HG03469 (cell line): ENCODE results near the gene IL1RAP.
"Not testable (repeated sequence)": the region's sequence is repeated elsewhere in the genome, so short reads cannot be mapped to it uniquely, and the experiment has no call there.

ENCODE experiments used
- ATAC-seq: cut with Tn5 transposase; IDR thresholded peaks from one replicate; pipeline ENCODE4 v1.9.1; 2021; ENCODE audit warnings: mild to moderate bottlenecking, moderate library complexity, moderate number of reproducible peaks; ENCODE audit not compliant: unreplicated experiment

IL1RAP gene

DNA sequence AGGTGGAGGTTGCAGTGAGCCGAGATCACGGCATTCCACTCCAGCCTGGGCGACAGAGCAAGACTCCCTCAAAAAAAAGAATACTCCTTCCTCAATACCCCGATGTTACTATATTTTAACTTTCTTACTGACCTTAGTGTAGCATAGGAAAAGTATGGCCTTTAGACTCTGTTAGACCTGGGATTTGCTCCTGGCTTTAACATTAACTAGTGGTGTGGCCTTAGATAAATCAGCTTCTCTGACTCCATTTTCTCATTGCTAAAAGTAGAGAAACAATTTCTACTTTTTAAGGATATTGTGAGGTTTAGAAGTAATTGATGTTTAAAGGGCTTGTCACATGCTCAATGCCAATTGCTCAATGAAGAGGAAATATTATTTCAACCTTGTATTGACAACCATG is 7.6 kb upstream of the IL1RAP start:
- ATAC-seq = no peak

DNA sequence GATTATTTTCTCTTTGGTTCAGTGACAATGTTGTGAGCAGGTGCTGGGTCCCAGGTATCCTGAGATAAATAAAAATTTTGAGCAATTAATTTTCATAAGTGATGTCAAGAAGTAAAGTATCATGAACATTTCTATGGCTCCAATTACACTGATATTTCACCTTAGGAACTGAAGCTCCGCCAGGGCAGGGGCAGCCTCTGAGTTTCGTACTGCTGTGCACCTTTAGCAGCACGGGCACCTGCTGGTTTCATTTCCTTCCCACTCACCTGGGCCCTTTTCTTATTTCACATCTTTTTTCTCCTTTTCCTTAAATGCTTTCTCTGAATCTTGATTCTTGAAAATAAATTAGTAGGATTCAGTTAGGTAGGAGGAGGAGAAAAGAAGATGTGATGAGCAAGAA is 1.2 kb upstream of the IL1RAP start:
- ATAC-seq = no peak

DNA sequence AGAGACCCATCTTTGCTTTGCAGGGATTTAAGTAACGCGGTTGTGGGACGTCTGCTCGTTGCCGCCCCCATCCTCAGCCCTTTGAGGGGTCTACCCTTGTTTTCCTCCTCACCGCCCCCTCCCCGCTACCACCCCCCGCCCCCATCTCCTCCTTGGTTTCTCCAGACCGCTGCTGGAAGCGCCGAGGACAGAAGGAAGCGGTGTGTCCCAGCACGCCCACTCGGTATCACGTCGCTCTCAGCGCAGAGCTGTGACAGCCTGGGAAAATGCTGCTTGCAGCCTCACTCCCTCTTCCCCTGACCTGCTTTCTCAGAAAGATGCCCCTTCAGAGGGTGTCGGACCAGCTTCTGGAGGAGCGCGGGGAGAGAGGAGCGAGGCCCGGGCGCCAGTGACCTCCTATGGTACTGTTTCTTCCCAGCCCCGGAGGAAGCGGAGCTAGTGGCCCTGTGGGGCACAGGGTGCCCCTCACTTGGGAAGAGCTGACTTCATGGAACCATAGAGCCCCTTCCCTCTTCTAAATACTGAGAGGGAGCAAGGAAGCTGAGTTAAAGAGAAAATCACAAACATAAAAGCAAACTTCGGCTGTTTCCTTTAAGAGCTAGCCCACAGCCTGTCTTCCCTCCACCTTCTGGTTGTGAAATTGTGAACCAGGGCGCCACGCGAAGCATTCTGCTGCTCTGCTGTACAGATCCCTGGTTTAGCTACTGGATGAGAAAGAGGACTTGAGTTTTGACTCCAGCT is 698 bp downstream of the IL1RAP start:
- no peak for ATAC-seq

DNA sequence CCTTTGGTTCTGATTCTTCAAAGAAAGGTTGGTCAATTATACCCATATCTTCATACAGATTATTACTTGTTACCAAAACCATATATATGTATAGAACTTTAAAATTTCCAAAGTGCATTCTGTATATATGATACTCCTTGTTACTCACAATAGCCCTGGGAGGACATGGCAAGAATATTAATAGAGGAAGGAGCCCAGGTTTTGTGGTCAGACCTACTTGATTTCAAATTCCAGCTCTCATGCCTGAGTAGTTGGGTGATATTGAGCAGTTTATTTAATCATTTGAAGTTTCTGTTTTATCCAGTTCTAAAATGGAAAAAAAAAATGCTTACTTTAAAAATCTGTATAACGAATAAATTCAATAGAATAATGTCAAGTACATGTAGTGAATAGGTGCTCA is 2.5 kb downstream of the IL1RAP start:
- no peak for ATAC-seq

DNA sequence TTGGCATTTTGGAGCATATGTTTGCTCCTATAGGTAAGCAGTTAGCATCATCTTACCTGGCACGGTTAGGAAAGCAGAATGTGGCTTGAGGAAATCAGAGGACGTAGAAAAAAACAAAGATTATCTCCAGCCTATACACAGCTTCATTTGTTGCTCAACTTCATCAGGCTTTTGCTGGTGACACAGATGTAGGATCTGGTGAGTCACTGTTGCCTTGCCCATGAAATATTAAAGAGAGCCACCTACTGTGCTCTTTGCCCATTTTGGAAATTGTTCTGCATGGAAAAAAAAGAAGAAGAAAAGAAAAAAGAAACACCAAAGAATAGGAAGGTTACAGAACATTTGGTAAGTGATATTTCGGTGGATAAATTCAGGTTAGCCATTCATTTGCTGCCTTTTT is 3.8 kb downstream of the IL1RAP start:
- ATAC-seq = no peak

DNA sequence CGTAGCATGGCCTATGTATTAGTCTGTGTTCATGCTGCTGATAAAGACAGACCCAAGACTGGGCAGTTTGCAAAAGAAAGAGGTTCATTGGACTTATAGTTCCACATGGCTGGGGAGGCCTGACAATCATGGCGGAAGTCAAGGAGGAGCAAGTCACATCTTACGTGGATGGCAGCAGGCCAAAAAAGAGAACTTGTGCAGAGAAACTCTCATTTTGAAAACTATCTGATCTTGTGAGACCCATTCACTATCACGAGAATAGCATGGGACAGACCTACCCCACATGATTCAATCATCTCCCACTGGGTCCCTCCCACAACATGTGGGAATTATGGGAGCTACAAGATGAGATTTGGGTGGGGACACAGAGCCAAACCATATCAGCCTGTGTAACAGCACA is 4.6 kb downstream of the IL1RAP start:
- not testable (repeated sequence) for ATAC-seq

DNA sequence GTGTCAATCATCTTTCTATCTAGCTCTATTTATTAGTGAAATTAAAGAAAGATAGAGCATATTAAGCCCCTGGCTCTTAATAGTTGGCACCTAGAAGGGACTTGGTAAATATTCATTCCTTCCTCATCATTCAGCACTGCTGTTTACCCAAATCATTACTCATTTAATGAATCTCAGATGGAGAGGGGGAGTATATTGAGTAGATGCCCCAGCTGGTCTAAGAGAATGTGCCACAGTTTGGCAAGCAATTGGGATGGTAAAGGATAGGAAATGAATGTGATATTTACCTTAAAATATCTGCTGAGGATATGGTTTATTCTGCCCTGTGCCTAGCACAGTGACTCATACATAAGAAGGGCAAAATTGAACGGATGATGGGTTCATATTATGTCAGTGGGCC is 6.0 kb downstream of the IL1RAP start:
- ATAC-seq = no peak

DNA sequence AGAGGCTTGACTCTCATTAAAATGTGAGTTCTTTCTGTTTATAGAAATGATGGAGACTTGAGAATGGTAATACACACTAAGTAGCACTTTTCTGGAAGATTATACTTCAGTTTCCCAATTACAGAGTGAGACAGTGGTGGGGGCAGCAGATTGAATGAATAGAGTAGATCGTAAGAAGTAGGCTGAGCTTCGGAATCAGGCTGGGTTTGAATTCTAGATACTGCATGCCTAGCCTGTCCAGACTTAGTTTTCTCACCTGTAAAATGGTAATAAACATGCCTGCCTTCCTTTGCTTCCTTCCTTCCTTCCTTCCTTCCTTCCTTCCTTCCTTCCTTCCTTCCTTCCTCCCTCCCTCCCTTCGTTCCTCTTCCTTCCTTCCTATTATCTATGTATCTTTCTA is 8.1 kb downstream of the IL1RAP start:
- ATAC-seq = no peak

DNA sequence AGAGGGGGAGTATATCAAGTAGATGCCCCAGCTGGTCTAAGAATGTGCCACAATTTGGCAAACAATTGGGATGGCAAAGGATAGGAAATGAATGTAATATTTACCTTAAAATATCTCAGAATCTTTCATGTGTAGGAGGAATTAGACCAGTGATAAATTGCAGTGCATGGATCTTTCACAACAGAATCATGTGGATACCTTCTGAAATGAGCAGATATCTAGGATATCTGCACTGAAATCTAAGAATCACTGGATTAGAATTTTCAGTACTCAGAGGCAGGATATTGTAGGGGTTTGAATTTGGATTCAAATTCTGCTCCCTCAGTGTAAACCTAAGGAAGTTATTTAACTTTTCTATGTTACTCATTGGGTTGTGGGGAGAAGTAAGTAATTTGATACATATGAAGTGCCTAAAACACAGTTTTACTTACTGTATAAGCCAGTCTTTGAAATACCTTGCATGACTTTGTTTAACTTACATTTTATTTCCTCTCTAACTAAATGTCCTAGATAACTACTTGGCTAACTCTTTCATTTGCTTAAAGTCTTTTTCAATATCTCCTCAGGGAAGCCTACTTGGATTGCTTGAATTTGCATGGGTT is 8.8 kb downstream of the IL1RAP start:
- no peak for ATAC-seq

DNA sequence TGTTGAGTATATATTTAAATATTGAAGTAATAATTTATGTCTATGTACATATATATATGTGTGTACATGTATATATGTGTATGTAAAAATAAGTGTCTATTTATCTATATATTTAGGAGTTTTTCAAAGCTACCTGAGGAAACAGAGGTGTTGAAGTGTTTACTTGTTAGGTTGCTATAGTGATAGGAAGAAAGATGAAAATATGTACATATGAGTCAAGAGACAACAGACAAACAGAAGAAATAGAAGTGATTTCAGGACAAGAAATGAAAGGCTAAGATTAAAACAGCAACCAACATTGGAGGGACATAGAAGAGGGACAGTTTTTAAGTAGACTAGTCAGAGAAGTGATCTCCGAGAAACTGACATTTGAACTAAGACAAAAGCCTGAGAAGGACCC is 11.1 kb downstream of the IL1RAP start:
- ATAC-seq = no peak

DNA sequence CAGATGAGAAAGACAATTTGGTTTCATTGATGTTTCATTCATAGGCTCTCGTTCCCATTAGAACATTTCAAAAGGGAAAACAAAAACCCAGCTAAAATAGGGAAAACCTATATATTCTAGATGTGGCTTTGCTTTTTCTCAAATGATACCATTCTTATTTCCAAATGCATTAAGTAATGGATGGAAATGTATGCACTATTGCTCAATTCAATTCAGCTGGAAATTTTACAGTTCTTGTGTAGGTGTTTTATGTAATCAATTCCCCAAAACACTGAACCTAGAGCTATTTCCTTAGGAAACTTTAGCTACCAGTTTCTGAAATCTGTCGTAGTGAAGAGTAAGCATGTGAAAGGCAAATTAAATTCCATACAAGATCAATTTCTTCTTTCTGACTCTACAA is 11.7 kb downstream of the IL1RAP start:
- no peak for ATAC-seq

DNA sequence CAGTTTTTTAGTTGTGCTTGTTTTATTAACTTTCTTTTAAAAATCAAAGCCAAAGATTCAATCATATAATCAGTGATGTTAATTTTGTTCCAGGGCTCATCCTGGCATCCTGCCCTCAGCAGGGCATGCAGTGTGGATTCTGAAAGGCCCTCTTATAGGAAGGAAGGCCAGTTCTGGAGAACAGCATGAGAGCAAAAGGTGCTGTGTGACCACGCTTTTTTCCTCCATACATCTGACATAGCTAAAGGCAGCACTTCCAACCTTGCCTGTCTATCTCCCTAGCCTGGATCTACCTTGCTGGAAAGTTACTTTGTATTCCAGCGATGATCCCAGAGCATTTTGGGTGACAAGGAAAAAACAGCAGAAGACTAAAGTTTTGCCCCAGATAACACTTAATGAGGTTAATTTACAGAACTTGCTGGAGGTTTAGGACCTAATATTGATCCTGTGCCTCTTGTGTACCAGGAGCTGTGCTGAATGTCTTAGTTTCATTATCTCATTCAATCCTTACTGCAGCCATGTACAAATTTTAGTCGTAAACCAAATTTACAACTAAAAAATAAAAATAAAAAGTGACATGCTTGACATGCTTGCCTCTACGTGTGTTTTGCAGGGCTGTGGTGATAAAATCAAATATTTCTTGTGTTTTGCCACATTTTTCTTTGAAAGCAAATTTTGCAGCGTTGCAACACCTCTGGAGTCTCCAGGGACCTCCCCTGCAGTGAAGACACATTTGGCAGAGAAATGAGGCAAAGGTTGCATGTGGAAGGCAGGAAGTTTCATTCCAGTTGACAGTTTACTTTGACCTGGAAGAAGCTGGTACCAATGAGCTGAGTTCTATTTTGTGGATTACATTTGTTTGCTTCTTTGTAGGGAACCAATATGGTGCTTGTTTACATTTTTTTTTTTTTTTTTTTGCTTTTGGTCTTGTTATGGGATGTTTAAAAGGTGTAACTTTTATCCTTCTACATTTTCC is 13.2 kb downstream of the IL1RAP start:
- ATAC-seq = no peak

DNA sequence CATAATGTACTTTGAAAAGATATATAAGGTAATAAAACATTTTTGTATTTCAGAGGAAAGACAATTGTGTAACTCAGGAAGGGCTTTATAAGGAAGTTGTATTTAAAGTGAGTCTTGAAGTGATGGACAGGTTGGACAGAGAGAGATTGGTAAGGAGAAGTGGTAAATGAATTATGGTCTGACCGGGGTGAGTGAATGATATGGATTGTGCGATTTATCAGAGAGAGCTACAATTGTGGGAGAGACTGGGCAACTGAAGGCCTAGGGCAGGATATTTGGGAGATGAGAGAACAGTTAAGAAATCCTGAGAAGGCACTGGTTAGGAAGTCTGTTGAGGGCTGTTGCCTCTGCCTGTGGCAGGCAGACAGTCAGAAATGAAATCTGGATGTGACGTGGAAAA is 14.8 kb downstream of the IL1RAP start:
- no peak for ATAC-seq

DNA sequence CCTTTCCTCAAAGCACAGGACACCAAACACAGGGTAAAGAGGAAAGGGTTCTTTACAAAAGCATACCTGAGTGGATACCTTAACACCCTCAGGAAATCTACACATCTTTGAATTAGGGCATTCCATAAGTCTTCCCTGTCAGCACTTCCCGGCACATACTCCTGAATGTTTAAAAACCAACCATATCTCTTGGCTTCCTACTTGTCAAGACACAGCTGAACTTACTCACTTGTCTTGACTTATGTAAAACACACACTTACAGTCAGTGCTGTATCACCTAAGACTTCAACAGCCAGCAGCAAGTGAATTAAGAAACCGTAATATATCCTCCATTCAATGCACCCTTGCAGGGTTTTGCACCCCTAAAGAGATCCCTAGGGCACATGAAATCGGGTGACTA is 17.5 kb downstream of the IL1RAP start:
- ATAC-seq = no peak

DNA sequence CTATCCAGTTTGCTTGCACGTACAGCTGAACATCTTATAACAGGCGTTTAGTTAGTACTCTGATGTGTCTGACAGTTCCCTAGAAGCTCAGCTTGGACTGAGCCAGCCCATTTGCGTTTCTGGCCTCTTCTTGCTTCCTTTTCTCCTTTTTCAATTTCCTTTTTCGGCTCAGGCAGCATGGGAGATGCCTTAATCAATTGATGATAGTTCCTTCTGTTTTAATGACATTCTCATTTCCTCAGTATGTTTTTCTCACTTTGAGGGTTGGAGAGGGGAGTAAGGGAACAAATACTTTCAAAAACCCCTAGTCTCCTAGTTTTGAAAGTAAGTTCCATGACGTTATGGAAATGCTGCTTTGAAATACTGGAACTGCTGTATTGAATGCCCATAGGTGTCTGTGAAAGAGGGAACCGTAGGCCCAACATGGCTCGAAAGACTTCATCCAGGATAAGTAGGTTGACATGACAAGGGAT is 18.9 kb downstream of the IL1RAP start:
- ATAC-seq = no peak

DNA sequence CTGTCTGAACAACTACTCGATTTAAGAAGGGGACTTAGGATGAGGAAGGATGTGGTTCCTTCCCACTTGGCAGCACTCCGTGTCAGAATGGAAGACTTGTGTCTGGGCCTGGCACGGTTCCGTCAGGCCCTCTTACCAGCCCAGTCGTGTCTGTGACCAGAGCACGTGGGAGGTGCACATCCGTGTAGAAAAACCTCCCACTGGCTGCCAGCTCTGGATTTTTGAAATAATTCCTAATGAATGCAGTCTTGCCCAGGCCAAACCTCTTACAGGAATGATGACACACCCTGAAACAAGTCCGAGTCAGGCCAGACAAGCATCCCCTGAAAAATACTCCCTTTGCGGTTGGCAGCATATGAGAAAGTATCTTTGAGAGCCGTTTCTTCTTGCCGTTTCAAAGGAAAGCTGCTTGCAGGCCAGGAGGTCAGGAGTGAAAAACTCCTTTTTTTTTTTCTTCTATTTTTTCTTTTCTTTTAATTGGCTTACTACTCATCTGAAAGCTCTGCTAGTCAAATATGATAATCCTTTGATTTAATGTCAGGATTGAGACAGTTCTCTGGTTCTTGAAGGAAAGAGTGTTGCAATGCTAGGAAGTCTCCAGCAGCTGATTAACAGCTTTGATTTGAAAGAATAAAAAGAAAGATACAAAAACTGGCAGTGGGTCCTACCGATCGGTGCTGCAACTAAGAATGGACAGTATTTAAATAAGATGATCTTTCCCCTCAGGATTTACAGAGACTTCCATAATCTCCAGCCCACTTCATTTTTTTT is 19.8 kb downstream of the IL1RAP start:
- ATAC-seq = no peak

DNA sequence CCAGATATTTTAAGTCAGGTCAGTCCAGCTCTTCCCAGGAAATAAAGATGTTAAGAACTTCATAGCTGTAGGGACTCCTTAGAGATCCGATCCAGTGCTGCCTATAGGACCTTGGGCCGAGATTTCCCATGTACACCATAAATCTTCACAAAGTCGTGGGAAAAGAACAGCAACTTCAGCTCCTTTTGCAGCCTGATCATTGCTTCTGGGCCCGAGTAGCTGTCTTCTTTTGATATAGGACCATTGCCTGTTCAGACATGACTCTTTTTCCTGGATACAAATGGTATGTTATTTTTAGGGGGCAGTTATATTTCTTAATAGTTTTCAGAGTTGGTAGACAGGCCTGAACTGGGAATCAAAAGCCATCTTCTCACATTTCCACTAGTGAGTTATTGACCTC is 20.5 kb downstream of the IL1RAP start:
- ATAC-seq = no peak

DNA sequence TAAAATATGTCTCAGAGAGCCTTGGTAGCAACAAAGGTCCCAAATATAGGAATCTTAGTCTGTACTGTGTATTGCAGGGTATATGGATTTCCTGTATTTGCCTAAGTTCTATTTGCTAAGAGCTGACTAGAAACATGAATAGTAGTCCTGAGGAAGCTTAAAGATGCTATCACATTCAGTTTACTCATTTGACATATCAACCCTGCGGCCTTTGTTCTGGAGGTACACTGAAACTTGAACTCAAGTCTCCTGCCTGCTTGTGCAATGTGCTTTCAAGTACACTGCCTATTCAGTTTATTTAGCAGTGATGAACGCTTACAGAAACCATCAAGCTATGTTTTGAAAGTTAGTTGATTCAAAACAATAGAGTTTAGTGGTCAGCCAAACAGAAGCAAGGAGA is 21.1 kb downstream of the IL1RAP start:
- no peak for ATAC-seq

DNA sequence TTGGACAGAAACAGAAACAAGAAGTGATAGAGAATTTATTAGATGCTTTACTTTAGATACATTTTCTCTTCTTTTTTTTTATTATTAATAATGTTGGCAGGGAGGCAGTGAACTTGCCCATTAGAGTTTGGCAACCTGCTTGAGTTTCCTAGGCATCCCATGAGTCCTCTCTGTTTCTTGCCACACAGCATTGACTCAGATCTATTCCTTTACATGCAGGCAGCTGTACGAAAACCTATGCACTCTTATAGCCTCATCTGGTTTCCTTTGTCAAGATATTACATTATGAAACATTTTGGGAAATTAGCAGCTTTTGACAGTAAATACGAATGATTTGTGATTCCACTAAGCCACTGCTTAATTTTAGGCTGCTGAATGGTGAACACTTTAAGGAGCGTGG is 23.3 kb downstream of the IL1RAP start:
- ATAC-seq = no peak

DNA sequence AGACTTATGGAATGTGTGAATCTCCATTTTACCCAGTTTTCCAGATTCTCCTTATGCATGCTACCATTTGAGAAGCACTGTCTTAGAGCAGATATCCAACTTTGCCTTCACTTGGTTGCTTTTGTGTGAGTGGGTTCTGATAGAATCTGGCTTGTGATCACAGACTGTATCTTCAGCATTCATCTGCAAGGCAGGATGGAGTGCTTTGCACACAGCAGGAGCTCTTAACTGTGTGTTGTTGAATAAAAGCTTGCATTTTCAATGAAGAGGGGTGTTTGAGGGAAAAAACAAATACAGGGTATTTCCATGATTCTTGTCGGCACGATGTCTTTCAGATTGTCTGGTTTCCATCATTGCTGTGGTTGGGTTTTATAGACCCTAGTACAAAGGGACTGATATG is 24.4 kb downstream of the IL1RAP start:
- no peak for ATAC-seq

DNA sequence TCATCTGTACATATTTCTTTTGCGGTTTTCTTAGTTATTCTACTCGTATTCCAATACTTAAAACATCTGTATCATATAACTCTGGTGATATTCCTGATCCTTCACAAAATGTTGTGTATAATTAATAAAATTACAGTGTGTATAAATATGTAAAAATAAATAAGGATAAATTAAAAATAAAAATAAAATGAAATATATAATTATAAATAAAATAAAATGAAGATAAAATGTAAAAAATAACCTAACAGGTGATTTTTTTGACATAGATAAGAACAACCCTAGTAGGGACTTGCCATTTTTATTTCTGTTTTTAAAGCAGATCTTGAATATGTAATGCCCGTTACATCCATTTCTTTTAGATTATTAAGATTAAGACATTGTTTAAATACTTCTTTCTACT is 25.6 kb downstream of the IL1RAP start:
- ATAC-seq = no peak
